ENCODE measurements around the gene ARHGAP23. TPM values are rescaled to one million over a fixed set of nuclear protein-coding genes. Genes with fewer than 3 reads are reported as not detected.

ARHGAP23 gene
- total RNA-seq, 1 experiment from 2014 or later = 56.4 TPM

GRCh38 chr17:38532451-38532850, 104.2 kb downstream of the ARHGAP23 start:
- Histone ChIP-seq H3K4me1 (replicated peaks) (no peaks in the 10 kb centered on the region), H3K36me3 (no peaks in the 10 kb centered on the region), H3K4me3 (no peak overlapping the region), H3K27ac (no peak overlapping the region), H3K27me3 (replicated peaks) (no peaks in the 10 kb centered on the region), H3K9me3 (replicated peaks) (no peaks in the 10 kb centered on the region)
- no peak for DNase-seq (ENCODE audit: low read depth in 1 of 2, low spot score in 2 of 2)

GRCh38 chr17:38533241-38533640, 105.0 kb downstream of the ARHGAP23 start:
- H3K4me3 ChIP-seq = no peak overlapping the region
- H3K36me3 ChIP-seq = no peaks in the 10 kb centered on the region

GRCh38 chr17:38533866-38534497, 105.7 kb downstream of the ARHGAP23 start:
- Histone ChIP-seq H3K4me3 (no peak overlapping the region), H3K27me3 (replicated peaks) (no peaks in the 10 kb centered on the region), H3K9me3 (replicated peaks) (no peaks in the 10 kb centered on the region), H3K27ac (no peak overlapping the region), H3K36me3 (no peaks in the 10 kb centered on the region), H3K4me1 (replicated peaks) (no peaks in the 10 kb centered on the region)
- DNase-seq (ENCODE audit: low read depth in 1 of 2, low spot score in 2 of 2) = no peak

More at GRCh38 chr17:38533241-38533640, 105.0 kb downstream of the ARHGAP23 start:
- no peak overlapping the region for H3K27ac ChIP-seq
- no peaks in the 10 kb centered on the region for H3K9me3 ChIP-seq (replicated peaks)
- no peak for DNase-seq (ENCODE audit: low read depth in 1 of 2, low spot score in 2 of 2)
- no peaks in the 10 kb centered on the region for H3K4me1 ChIP-seq (replicated peaks)
- H3K27me3 ChIP-seq (replicated peaks) = no peaks in the 10 kb centered on the region

DNA sequence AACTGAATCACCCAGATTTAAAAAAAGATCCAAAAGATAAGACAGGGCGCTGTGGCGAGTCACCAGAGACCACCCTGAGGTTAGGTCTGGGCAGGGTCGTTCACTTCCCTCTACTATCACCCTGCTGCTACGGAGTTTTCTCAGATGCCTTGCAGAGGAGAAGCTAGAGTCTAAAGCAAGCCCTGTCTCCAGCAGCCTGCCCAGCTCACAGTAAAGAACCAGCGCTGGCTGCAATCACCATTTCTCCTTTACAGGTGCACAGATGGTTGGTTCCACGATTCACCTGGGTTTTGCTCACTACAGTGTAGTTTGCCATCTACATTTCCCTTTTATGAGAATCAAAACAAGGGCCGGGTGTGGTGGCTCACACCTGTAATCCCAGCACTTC, 106.2 kb downstream of the ARHGAP23 start:
- Histone ChIP-seq H3K9me3 (replicated peaks) (no peaks in the 10 kb centered on the region), H3K4me3 (no peak overlapping the region), H3K36me3 (no peaks in the 10 kb centered on the region), H3K27me3 (replicated peaks) (no peaks in the 10 kb centered on the region), H3K4me1 (replicated peaks) (no peaks in the 10 kb centered on the region), H3K27ac (no peak overlapping the region)
- no peak for DNase-seq (ENCODE audit: low read depth in 1 of 2, low spot score in 2 of 2)

- Histone ChIP-seq H3K36me3 (no peaks in the 10 kb centered on the region), H3K4me1 (replicated peaks) (no peaks in the 10 kb centered on the region), H3K9me3 (replicated peaks) (no peaks in the 10 kb centered on the region), H3K27ac (no peak overlapping the region), H3K4me3 (no peak overlapping the region), H3K27me3 (replicated peaks) (no peaks in the 10 kb centered on the region)
- DNase-seq (ENCODE audit: low read depth in 1 of 2, low spot score in 2 of 2) = no peak
Observed at GRCh38 chr17:38535886-38536285, 107.6 kb downstream of the ARHGAP23 start.

GRCh38 chr17:38536661-38537060, 108.4 kb downstream of the ARHGAP23 start:
- no peak for DNase-seq (ENCODE audit: low read depth in 1 of 2, low spot score in 2 of 2)
- H3K27me3 ChIP-seq (replicated peaks) = no peaks in the 10 kb centered on the region
- H3K4me1 ChIP-seq (replicated peaks) = no peaks in the 10 kb centered on the region
- no peaks in the 10 kb centered on the region for H3K9me3 ChIP-seq (replicated peaks)
- H3K4me3 ChIP-seq = no peak overlapping the region
- H3K27ac ChIP-seq = no peak overlapping the region
- H3K36me3 ChIP-seq = no peaks in the 10 kb centered on the region

DNA sequence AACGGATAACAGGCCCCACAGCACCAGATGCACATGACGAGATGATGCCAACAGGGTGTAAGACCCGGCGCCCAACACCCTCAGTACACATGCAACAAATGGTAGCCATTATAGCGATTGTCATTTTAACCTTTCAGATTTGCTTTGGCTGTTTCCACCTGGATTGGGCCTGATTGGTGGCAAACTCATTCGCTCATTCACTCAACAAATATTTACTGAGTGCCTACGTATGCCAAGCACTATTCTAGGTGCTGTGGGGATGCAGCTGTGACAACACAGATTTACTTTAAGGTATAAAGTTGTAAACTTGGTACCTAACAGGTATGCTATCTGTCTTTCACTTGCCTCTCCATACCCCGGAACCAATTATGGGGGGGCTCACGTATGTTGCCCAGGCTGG, 110.6 kb downstream of the ARHGAP23 start:
- no peak overlapping the region for H3K27ac ChIP-seq
- H3K9me3 ChIP-seq (replicated peaks) = no peaks in the 10 kb centered on the region
- no peak for DNase-seq (ENCODE audit: low read depth in 1 of 2, low spot score in 2 of 2)
- no peaks in the 10 kb centered on the region for H3K27me3 ChIP-seq (replicated peaks)
- no peaks in the 10 kb centered on the region for H3K4me1 ChIP-seq (replicated peaks)
- H3K4me3 ChIP-seq = no peak overlapping the region
- H3K36me3 ChIP-seq = no peaks in the 10 kb centered on the region

DNA sequence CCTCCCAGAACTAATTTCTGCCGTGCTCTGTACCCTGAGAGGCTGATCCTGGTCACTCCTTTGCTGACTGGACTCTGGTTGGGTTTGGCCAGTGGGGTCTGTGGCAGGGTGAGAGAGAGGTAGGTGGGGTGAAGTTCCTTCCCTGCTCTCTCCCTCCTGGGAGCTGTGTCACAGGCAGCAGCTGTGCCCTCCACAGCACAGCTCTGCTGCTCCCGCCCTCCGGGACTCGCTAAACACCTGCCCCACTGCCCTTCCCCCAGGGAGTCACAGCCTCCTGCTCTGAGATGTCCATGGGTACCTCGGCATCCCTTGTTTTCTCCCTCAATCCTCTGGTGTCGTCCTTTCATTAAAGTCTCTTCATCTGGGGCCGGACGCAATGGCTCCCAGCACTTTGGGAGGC, 111.1 kb downstream of the ARHGAP23 start:
- H3K4me1 ChIP-seq (replicated peaks) = no peaks in the 10 kb centered on the region
- DNase-seq (ENCODE audit: low read depth in 1 of 2, low spot score in 2 of 2) = no peak
- H3K27ac ChIP-seq = no peak overlapping the region
- H3K36me3 ChIP-seq = no peaks in the 10 kb centered on the region
- H3K9me3 ChIP-seq (replicated peaks) = no peaks in the 10 kb centered on the region
- H3K27me3 ChIP-seq (replicated peaks) = no peaks in the 10 kb centered on the region
- H3K4me3 ChIP-seq = no peak overlapping the region

DNA sequence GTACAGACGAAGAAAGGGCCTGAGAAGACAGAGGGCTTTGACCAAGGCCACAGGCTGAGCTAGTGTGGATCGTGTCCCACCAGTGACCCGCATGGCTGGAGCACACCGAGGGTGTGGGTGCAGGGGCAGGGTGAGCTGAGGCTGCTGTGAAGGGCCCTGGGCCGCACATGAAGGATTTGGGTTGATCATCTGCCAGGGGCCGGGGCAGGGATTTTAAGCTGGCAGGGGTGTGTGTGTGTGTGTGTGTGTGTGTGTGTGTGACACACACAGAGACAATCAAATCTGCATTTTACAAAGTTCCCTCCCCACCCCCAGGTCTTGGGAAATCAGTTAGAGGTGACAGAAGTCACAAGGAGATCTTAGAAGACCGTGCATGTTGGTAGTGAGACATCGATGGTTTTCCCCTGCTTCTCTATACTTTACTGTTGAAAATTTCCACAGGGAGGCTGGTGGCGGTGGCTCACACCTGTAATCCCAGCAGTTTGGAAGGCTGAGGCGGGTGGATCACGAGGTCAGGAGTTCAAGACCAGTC, 112.3 kb downstream of the ARHGAP23 start:
- Histone ChIP-seq H3K27ac (no peak overlapping the region), H3K27me3 (replicated peaks) (no peaks in the 10 kb centered on the region), H3K9me3 (replicated peaks) (no peaks in the 10 kb centered on the region), H3K4me1 (replicated peaks) (no peaks in the 10 kb centered on the region), H3K36me3 (no peaks in the 10 kb centered on the region), H3K4me3 (no peak overlapping the region)
- no peak for DNase-seq (ENCODE audit: low read depth in 1 of 2, low spot score in 2 of 2)

DNA sequence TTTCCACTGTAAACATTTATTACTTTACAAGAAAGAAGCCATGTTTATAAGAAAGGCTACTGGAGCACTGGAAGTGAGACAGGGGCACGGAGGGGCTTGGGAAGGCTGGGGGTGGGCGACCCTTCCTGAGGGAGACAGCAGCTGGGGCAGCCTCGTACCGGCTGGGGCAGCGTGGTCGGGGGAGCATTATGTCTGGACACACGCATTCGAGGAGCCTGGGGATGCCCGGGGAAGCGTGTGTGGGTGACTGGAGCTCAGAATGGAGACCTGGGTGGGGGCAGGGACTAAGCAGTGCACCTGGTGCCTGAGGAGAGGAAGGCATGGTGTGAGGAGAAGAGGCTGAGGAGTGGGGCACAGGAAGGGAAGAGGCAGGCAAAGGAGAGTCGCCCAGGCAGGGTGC, 113.0 kb downstream of the ARHGAP23 start:
- Histone ChIP-seq H3K4me3 (no peak overlapping the region), H3K36me3 (no peaks in the 10 kb centered on the region), H3K4me1 (replicated peaks) (no peaks in the 10 kb centered on the region), H3K9me3 (replicated peaks) (no peaks in the 10 kb centered on the region), H3K27me3 (replicated peaks) (no peaks in the 10 kb centered on the region), H3K27ac (no peak overlapping the region)
- DNase-seq (ENCODE audit: low read depth in 1 of 2, low spot score in 2 of 2) = no peak

GRCh38 chr17:38542286-38542685, 114.0 kb downstream of the ARHGAP23 start:
- Histone ChIP-seq H3K4me3 (no peak overlapping the region), H3K27ac (no peak overlapping the region), H3K9me3 (replicated peaks) (no peaks in the 10 kb centered on the region), H3K27me3 (replicated peaks) (no peaks in the 10 kb centered on the region), H3K36me3 (no peaks in the 10 kb centered on the region), H3K4me1 (replicated peaks) (no peaks in the 10 kb centered on the region)
- DNase-seq (ENCODE audit: low read depth in 1 of 2, low spot score in 2 of 2) = no peak

DNA sequence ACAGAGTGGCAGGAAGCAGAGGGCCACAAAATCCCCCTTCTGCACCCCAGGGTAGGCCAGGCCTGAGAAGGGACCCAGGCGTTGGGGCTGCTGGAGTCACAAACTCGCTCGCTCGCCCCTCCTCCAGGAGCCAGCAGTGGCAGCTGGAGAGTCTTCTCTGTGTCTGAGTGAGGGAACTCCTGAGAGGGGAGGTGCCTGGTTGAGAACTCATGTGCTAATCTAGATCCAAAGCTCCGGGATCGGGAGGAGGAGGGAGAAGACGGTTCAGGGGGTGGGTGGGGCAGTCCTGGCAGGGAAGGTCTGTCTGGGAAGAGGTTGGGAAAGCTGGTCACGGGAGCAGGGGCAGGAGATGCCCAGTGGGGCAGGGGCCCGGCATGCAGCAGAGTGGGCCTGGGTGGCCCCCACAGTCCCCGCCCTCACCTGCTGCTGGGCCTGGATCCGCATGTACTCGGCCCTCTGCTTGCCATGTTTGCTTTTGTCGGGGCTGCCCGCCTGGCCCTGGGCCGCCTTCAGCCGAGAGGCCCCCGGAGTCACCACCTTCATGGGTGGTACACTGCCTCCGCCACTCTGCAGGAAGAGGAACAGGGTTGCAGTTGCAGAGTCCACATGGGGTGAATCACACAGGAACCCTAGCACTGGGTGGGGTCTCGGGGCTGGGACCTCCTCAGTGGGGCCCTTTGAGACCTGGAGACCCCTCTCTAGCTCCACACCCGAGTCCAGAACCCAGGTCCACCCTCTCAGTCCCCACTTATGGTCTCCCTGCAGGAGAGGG, 115.3 kb downstream of the ARHGAP23 start:
- Histone ChIP-seq H3K4me3 (no peak overlapping the region), H3K9me3 (replicated peaks) (no peaks in the 10 kb centered on the region), H3K27ac (no peak overlapping the region), H3K4me1 (replicated peaks) (no peaks in the 10 kb centered on the region), H3K27me3 (replicated peaks) (no peaks in the 10 kb centered on the region), H3K36me3 (no peaks in the 10 kb centered on the region)
- no peak for DNase-seq (ENCODE audit: low read depth in 1 of 2, low spot score in 2 of 2)

DNA sequence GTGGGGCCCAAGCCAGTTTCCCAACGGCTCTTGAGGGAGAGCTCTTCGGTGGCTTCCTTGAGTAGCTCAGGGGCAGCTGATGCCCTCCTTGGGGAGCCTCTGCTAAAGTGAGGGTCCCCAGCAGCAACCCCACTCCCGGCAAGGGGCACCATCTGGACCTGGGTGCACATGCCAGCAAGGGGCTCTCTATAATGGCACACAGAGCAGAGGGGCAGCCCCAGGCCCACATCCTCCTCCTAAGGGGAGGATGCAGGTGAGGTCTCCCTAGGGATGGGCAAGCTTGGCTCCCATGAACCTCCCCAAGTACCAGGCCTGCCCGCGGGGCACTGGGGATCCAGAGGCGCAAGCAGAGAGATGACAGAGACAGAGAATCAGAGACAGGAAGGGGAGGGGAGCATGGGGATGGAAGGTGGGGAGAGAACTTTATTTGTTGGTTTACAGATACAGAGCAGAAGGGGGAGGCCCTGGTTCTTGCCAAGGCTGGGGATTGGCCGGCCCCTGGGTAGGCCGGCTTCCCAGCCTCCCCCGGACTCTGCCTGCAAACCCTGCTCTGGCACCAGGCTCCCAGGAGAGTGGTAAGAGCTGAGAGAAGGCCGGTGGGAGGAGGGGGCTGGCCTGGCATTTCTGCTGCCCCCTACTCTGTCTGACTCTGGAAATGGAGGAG, 116.0 kb downstream of the ARHGAP23 start:
- no peak for DNase-seq (ENCODE audit: low read depth in 1 of 2, low spot score in 2 of 2)
- Histone ChIP-seq H3K27me3 (replicated peaks) (no peaks in the 10 kb centered on the region), H3K4me1 (replicated peaks) (no peaks in the 10 kb centered on the region), H3K36me3 (no peaks in the 10 kb centered on the region), H3K9me3 (replicated peaks) (no peaks in the 10 kb centered on the region), H3K27ac (no peak overlapping the region), H3K4me3 (no peak overlapping the region)

DNA sequence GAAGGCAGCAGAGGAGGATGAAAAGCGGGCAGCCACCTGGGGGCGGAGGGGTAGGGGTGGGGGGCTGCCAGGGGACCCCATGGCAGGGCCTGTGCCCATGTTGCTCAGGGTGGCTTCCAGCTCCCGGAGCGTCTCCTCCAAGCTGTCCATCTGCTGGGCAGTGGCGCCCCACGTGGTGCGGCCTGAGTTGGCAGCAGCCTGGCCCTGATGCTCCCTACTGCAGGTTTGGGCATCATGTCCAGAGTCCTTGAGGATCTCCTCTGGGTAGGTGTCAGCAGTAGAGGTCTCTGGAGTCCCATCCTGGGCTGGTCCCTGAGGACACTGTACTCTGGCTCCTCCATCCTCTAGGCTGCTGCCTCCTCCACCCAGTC, 116.6 kb downstream of the ARHGAP23 start:
- DNase-seq (ENCODE audit: low read depth in 1 of 2, low spot score in 2 of 2) = no peak
- Histone ChIP-seq H3K4me1 (replicated peaks) (no peaks in the 10 kb centered on the region), H3K9me3 (replicated peaks) (no peaks in the 10 kb centered on the region), H3K27ac (no peak overlapping the region), H3K27me3 (replicated peaks) (no peaks in the 10 kb centered on the region), H3K36me3 (no peaks in the 10 kb centered on the region), H3K4me3 (no peak overlapping the region)
